HEK293 (cell line): Measurements from ENCODE around the gene GTF2I.
A peak's percentile ranks its signal among the peaks of the same experiment; 100 is the strongest.

Experiments used
- CTCF ChIA-PET: fragments of 350-600 bp; formaldehyde crosslinking; extraction: SDS; loops from one replicate; lab custom pipeline; 2021; ENCODE audit warnings: antibody characterized with exemption; lab: Yijun Ruan, JAX
- POLR2A ChIA-PET: fragments of 300-600 bp; formaldehyde crosslinking; extraction: SDS; loops from one replicate; lab custom pipeline; 2020; ENCODE audit warnings: antibody characterized with exemption, inconsistent platforms; lab: Yijun Ruan, JAX
- H3K27ac ChIP-seq: fragments of 200-500 bp; sonication (Bioruptor generic); 2 replicates; pipeline ENCODE4 v1.5.1; 2014; ENCODE audit warnings: low read depth, low read length, control low read depth, inconsistent platforms; ENCODE audit errors: extremely low read depth
- H3K36me3 ChIP-seq, 2 experiments: fragments of 200-500 bp in 1 of 2; sonication (Bioruptor generic) in 1 of 2; 1 replicate in 1 of 2; 2 replicates in 1 of 2; pipeline ENCODE4 v1.5.1; 2014 to 2017; ENCODE audit warnings: inconsistent platforms in 2 of 2, low read length in 2 of 2; ENCODE audit not compliant: control insufficient read depth in 2 of 2, insufficient read depth in 1 of 2
- H3K4me1 ChIP-seq: fragments of 200-500 bp; sonication (Bioruptor generic); 2 replicates; pipeline ENCODE4 v1.5.1; 2014; ENCODE audit warnings: mild to moderate bottlenecking, low read length, inconsistent platforms; ENCODE audit not compliant: control insufficient read depth, insufficient read depth
- H3K4me3 ChIP-seq: 2 replicates; pipeline ENCODE4 v1.5.1; 2011; ENCODE audit warnings: low read depth, mild to moderate bottlenecking, control low read depth, low read length, moderate library complexity
- H3K9me3 ChIP-seq: fragments of 200-500 bp; sonication (Bioruptor generic); 2 replicates; pipeline ENCODE4 v1.5.1; 2014; ENCODE audit warnings: low read depth, low read length, inconsistent platforms; ENCODE audit not compliant: control insufficient read depth, insufficient read depth
- IKZF3 ChIP-seq: fragments of 450-650 bp; IDR thresholded peaks from 2 replicates; pipeline ENCODE4 v1.5.0; 2018; ENCODE audit warnings: missing biosample characterization, mild to moderate bottlenecking, missing genetic modification characterization, moderate library complexity
- OVOL3 ChIP-seq: fragments of 450-650 bp; formaldehyde crosslinking; IDR thresholded peaks from 2 replicates; pipeline ENCODE4 v1.5.1; 2016; ENCODE audit warnings: missing biosample characterization, missing genetic modification characterization
- PRDM1 ChIP-seq: fragments of 450-650 bp; formaldehyde crosslinking; IDR thresholded peaks from 2 replicates; pipeline ENCODE4; 2016; ENCODE audit warnings: missing biosample characterization, missing genetic modification characterization
- SETDB1 ChIP-seq: IDR thresholded peaks from one replicate; pipeline ENCODE4 v1.6.1; 2017; ENCODE audit warnings: mild to moderate bottlenecking, low read length, moderate library complexity, mixed read lengths; ENCODE audit not compliant: insufficient read length
- ZBTB17 ChIP-seq: fragments of 450-650 bp; formaldehyde crosslinking; IDR thresholded peaks from 2 replicates; pipeline ENCODE4 v1.5.1; 2016; ENCODE audit warnings: missing biosample characterization, missing genetic modification characterization
- ZBTB7A ChIP-seq: fragments of 450-650 bp; formaldehyde crosslinking; IDR thresholded peaks from 2 replicates; pipeline ENCODE4 v1.5.1; 2016; ENCODE audit warnings: low read depth, missing biosample characterization, missing genetic modification characterization
- ZIC2 ChIP-seq: fragments of 450-650 bp; formaldehyde crosslinking; IDR thresholded peaks from 2 replicates; pipeline ENCODE4 v1.5.1; 2016; ENCODE audit warnings: missing biosample characterization, missing genetic modification characterization
- ZNF184 ChIP-seq: fragments of 450-650 bp; IDR thresholded peaks from 2 replicates; pipeline ENCODE4 v1.5.1; 2018; ENCODE audit warnings: missing biosample characterization, mild to moderate bottlenecking, missing genetic modification characterization
- ZNF248 ChIP-seq: fragments of 450-650 bp; formaldehyde crosslinking; IDR thresholded peaks from 2 replicates; pipeline ENCODE4 v1.5.1; 2017; ENCODE audit warnings: missing biosample characterization, missing genetic modification characterization
- ZNF26 ChIP-seq: fragments of 450-650 bp; formaldehyde crosslinking; IDR thresholded peaks from 2 replicates; pipeline ENCODE4 v1.5.1; 2016; ENCODE audit warnings: missing biosample characterization, missing genetic modification characterization
- ZNF341 ChIP-seq: fragments of 450-650 bp; formaldehyde crosslinking; IDR thresholded peaks from 2 replicates; pipeline ENCODE4; 2016; ENCODE audit warnings: low read depth, missing biosample characterization, missing genetic modification characterization
- ZNF423 ChIP-seq: fragments of 450-650 bp; formaldehyde crosslinking; IDR thresholded peaks from 2 replicates; pipeline ENCODE4 v1.5.1; 2016; ENCODE audit warnings: missing biosample characterization, missing genetic modification characterization
- ZNF549 ChIP-seq: fragments of 450-650 bp; IDR thresholded peaks from 2 replicates; pipeline ENCODE4 v1.5.1; 2018; ENCODE audit warnings: missing biosample characterization, missing genetic modification characterization, mild to moderate bottlenecking, inconsistent platforms, moderate library complexity
- ZNF585B ChIP-seq: fragments of 450-650 bp; formaldehyde crosslinking; IDR thresholded peaks from 2 replicates; pipeline ENCODE4 v1.5.1; 2016; ENCODE audit warnings: missing biosample characterization, missing genetic modification characterization
- ZNF645 ChIP-seq: fragments of 450-650 bp; formaldehyde crosslinking; IDR thresholded peaks from 2 replicates; pipeline ENCODE4; 2016; ENCODE audit warnings: missing biosample characterization, missing genetic modification characterization
- ZNF654 ChIP-seq: fragments of 450-650 bp; formaldehyde crosslinking; IDR thresholded peaks from 2 replicates; pipeline ENCODE4 v1.5.1; 2016; ENCODE audit warnings: low read depth, missing biosample characterization, missing genetic modification characterization
- ZNF670 ChIP-seq: fragments of 450-650 bp; formaldehyde crosslinking; IDR thresholded peaks from 2 replicates; pipeline ENCODE4 v1.5.1; 2016; ENCODE audit warnings: missing biosample characterization, missing genetic modification characterization, low read depth
- TF ChIP-seq, protein P1 (sequence below): fragments of 450-650 bp; formaldehyde crosslinking; IDR thresholded peaks from 2 replicates; pipeline ENCODE4 v1.5.1; 2017; ENCODE audit warnings: missing biosample characterization, missing genetic modification characterization
- TF ChIP-seq, protein P2 (sequence below): fragments of 450-650 bp; formaldehyde crosslinking; IDR thresholded peaks from 2 replicates; pipeline ENCODE4 v1.5.1; 2016; ENCODE audit warnings: missing biosample characterization, missing genetic modification characterization
- TF ChIP-seq, protein P3 (sequence below): fragments of 450-650 bp; formaldehyde crosslinking; IDR thresholded peaks from 2 replicates; pipeline ENCODE4 v1.5.1; 2016; ENCODE audit warnings: missing biosample characterization, missing genetic modification characterization
- TF ChIP-seq, protein P4 (sequence below): fragments of 450-650 bp; formaldehyde crosslinking; IDR thresholded peaks from 2 replicates; pipeline ENCODE4 v1.5.1; 2016; ENCODE audit warnings: missing biosample characterization, missing genetic modification characterization
- TF ChIP-seq, protein P5 (sequence below): fragments of 450-650 bp; formaldehyde crosslinking; IDR thresholded peaks from 2 replicates; pipeline ENCODE4 v1.5.1; 2016; ENCODE audit warnings: missing biosample characterization, missing genetic modification characterization

The GTF2I gene

GRCh38 chr7:74657692-74658177 is at the start of gene GTF2I (continued):
- TF ChIP-seq ZNF654 (tag by site-specific recombination), result no peak
- no peak for TF ChIP-seq PRDM1 (tag by site-specific recombination)
- TF ChIP-seq ZNF549, result no peak
- TF ChIP-seq, protein P1, sequence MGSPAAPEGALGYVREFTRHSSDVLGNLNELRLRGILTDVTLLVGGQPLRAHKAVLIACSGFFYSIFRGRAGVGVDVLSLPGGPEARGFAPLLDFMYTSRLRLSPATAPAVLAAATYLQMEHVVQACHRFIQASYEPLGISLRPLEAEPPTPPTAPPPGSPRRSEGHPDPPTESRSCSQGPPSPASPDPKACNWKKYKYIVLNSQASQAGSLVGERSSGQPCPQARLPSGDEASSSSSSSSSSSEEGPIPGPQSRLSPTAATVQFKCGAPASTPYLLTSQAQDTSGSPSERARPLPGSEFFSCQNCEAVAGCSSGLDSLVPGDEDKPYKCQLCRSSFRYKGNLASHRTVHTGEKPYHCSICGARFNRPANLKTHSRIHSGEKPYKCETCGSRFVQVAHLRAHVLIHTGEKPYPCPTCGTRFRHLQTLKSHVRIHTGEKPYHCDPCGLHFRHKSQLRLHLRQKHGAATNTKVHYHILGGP, result 0 out of 2 replicates have a peak, but pooled peaks have one; percentile 4
- TF ChIP-seq, protein P2, sequence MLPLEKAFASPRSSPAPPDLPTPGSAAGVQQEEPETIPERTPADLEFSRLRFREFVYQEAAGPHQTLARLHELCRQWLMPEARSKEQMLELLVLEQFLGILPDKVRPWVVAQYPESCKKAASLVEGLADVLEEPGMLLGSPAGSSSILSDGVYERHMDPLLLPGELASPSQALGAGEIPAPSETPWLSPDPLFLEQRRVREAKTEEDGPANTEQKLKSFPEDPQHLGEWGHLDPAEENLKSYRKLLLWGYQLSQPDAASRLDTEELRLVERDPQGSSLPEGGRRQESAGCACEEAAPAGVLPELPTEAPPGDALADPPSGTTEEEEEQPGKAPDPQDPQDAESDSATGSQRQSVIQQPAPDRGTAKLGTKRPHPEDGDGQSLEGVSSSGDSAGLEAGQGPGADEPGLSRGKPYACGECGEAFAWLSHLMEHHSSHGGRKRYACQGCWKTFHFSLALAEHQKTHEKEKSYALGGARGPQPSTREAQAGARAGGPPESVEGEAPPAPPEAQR (tag by site-specific recombination), result no peak
- TF ChIP-seq ZNF184, result 0 out of 2 replicates have a peak, but pooled peaks have one; percentile 11

GRCh38 chr7:74612015-74612829 is 45.3 kb upstream of the GTF2I start:
- CTCF ChIA-PET, result interaction anchor here (0.7 to 1.9 kb wide), 4 partner anchors 10 to 211 kb away, joined by 3 to 4 read pairs (median 4); no protein-coding TSS in a partner anchor
- Histone ChIP-seq H3K27ac (peak overlapping the region; percentile 32), H3K4me3 (no peak overlapping the region), H3K4me1 (peaks cover 5% of the 10 kb centered on the region; the same call in 1 of the 2 replicates), H3K36me3 (no peaks in the 10 kb centered on the region), H3K9me3 (no peaks in the 10 kb centered on the region)
- POLR2A ChIA-PET, result interaction anchor here (0.6 to 1.3 kb wide), 3 partner anchors 9 to 45 kb away, joined by 3 read pairs; no protein-coding TSS in a partner anchor
- TF ChIP-seq ZNF423 (tag by site-specific recombination), result peak; percentile 58; the same call in 1 of the 2 replicates
- TF ChIP-seq, protein P3, sequence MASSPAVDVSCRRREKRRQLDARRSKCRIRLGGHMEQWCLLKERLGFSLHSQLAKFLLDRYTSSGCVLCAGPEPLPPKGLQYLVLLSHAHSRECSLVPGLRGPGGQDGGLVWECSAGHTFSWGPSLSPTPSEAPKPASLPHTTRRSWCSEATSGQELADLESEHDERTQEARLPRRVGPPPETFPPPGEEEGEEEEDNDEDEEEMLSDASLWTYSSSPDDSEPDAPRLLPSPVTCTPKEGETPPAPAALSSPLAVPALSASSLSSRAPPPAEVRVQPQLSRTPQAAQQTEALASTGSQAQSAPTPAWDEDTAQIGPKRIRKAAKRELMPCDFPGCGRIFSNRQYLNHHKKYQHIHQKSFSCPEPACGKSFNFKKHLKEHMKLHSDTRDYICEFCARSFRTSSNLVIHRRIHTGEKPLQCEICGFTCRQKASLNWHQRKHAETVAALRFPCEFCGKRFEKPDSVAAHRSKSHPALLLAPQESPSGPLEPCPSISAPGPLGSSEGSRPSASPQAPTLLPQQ (tag by site-specific recombination), result 0 out of 2 replicates have a peak, but pooled peaks have one; percentile 13
- TF ChIP-seq, protein P4, sequence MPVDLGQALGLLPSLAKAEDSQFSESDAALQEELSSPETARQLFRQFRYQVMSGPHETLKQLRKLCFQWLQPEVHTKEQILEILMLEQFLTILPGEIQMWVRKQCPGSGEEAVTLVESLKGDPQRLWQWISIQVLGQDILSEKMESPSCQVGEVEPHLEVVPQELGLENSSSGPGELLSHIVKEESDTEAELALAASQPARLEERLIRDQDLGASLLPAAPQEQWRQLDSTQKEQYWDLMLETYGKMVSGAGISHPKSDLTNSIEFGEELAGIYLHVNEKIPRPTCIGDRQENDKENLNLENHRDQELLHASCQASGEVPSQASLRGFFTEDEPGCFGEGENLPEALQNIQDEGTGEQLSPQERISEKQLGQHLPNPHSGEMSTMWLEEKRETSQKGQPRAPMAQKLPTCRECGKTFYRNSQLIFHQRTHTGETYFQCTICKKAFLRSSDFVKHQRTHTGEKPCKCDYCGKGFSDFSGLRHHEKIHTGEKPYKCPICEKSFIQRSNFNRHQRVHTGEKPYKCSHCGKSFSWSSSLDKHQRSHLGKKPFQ (tag by site-specific recombination), result 0 out of 2 replicates have a peak, but pooled peaks have one; percentile 22
- TF ChIP-seq IKZF3, result peak; percentile 43; the same call in 1 of the 2 replicates
- 0 out of 2 replicates have a peak, but pooled peaks have one; percentile 20 for TF ChIP-seq ZNF341 (tag by site-specific recombination)
- peak; percentile 35 for TF ChIP-seq ZBTB17
- TF ChIP-seq OVOL3, result no peak
- TF ChIP-seq ZBTB7A, result no peak
- TF ChIP-seq ZNF670 (tag by site-specific recombination), result no peak
- TF ChIP-seq SETDB1, result no peak
- peak; percentile 63 for TF ChIP-seq ZNF585B (tag by site-specific recombination)
- no peak for TF ChIP-seq ZNF26
- peak; percentile 83 for TF ChIP-seq ZIC2 (tag by site-specific recombination)
- no peak for TF ChIP-seq ZNF248 (tag by site-specific recombination)
- TF ChIP-seq, protein P5, sequence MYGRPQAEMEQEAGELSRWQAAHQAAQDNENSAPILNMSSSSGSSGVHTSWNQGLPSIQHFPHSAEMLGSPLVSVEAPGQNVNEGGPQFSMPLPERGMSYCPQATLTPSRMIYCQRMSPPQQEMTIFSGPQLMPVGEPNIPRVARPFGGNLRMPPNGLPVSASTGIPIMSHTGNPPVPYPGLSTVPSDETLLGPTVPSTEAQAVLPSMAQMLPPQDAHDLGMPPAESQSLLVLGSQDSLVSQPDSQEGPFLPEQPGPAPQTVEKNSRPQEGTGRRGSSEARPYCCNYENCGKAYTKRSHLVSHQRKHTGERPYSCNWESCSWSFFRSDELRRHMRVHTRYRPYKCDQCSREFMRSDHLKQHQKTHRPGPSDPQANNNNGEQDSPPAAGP (tag by site-specific recombination), result no peak
- TF ChIP-seq ZNF645 (tag by site-specific recombination), result no peak
